CD14-positive monocyte (primary cell): Measurements from ENCODE around the gene MS4A4A. TPM values are rescaled to one million over a fixed set of nuclear protein-coding genes. Genes with fewer than 3 reads are reported as not detected.

Source experiments
- DNase-seq, 3 donors: peaks; one replicate each; pipeline ENCODE4 v3.0.0-alpha.2; 2011 to 2022
- H2AFZ ChIP-seq: 2 replicates; pipeline ENCODE4 v1.6.0; 2012; ENCODE audit warnings: mild to moderate bottlenecking, low read depth, low read length, inconsistent platforms; ENCODE audit not compliant: insufficient read depth, poor library complexity, severe bottlenecking
- H3K27ac ChIP-seq, 2 donors: 1 replicate in 1 of 2; 2 replicates in 1 of 2; pipeline ENCODE4 v1.5.1; 2012 to 2013; ENCODE audit warnings: low read length in 2 of 2, control low read depth in 1 of 2, inconsistent platforms in 1 of 2, low read depth in 1 of 2, mild to moderate bottlenecking in 1 of 2
- H3K27me3 ChIP-seq, 2 donors: one replicate each; pipeline versions ENCODE4 v1.6.0 to v1.6.1; 2011 to 2013; ENCODE audit warnings: low read length in 2 of 2; ENCODE audit not compliant: control insufficient read depth in 2 of 2, insufficient read depth in 2 of 2
- H3K36me3 ChIP-seq, 2 donors: replicated peaks in 1 of 2; 1 replicate in 1 of 2; 2 replicates in 1 of 2; pipeline versions ENCODE4 v1.5.1 to v1.6.1; 2012 to 2013; ENCODE audit warnings: low read length in 2 of 2, control low read depth in 1 of 2, inconsistent platforms in 1 of 2, mild to moderate bottlenecking in 1 of 2; ENCODE audit not compliant: insufficient read depth in 2 of 2, control insufficient read depth in 1 of 2
- H3K4me1 ChIP-seq, 2 donors: 1 replicate in 1 of 2; 2 replicates in 1 of 2; pipeline versions ENCODE4 v1.5.1 to v1.6.1; 2012 to 2013; ENCODE audit warnings: low read length in 2 of 2, control low read depth in 1 of 2, inconsistent platforms in 1 of 2, mild to moderate bottlenecking in 1 of 2, moderate library complexity in 1 of 2; ENCODE audit not compliant: insufficient read depth in 2 of 2, control insufficient read depth in 1 of 2
- H3K4me2 ChIP-seq: replicated peaks from 2 replicates; pipeline ENCODE3; 2012; ENCODE audit warnings: low read length, moderate library complexity, mild to moderate bottlenecking; ENCODE audit not compliant: poor library complexity, severe bottlenecking; ENCODE audit errors: extremely low read depth
- H3K4me3 ChIP-seq, 3 experiments: fragments of 200-600 bp in 1 of 3; sonication (generic) in 1 of 3; replicated peaks in 1 of 3; 1 replicate in 2 of 3; 2 replicates in 1 of 3; pipeline ENCODE4 v1.5.1; 2011 to 2013; ENCODE audit warnings: low read length in 3 of 3, mild to moderate bottlenecking in 3 of 3, control low read depth in 2 of 3, low read depth in 2 of 3, inconsistent platforms in 1 of 3, moderate library complexity in 1 of 3
- H3K79me2 ChIP-seq: 2 replicates; pipeline ENCODE4 v1.6.0; 2012; ENCODE audit warnings: mild to moderate bottlenecking, control low read depth, inconsistent platforms, low read length, moderate library complexity; ENCODE audit not compliant: insufficient read depth
- H3K9ac ChIP-seq: 2 replicates; pipeline ENCODE4 v1.6.0; 2017; ENCODE audit warnings: low read length, mild to moderate bottlenecking; ENCODE audit not compliant: insufficient read depth, poor library complexity, severe bottlenecking
- H3K9me3 ChIP-seq, 2 donors: replicated peaks in 1 of 2; 1 replicate in 1 of 2; 2 replicates in 1 of 2; pipeline versions ENCODE4 v1.5.1 to v1.6.1; 2012 to 2013; ENCODE audit warnings: low read length in 2 of 2, control low read depth in 1 of 2; ENCODE audit not compliant: control insufficient read depth in 1 of 2, insufficient read depth in 1 of 2
- H4K20me1 ChIP-seq: 2 replicates; pipeline ENCODE4 v1.6.0; 2012; ENCODE audit warnings: mild to moderate bottlenecking, low read length, control low read depth, moderate library complexity; ENCODE audit not compliant: insufficient read depth
- H3K27ac Mint-ChIP-seq, 7 donors: one replicate each; pipeline ENCODE4 v1.8.0; 2020; ENCODE audit warnings: mild to moderate bottlenecking in 7 of 7, mixed read lengths in 7 of 7, moderate library complexity in 6 of 7, inconsistent platforms in 2 of 7
- H3K27me3 Mint-ChIP-seq, 3 donors: one replicate each; pipeline ENCODE4 v1.8.0; 2021 to 2022; ENCODE audit warnings: low read depth in 3 of 3, mild to moderate bottlenecking in 3 of 3, mixed read lengths in 3 of 3, moderate library complexity in 3 of 3, inconsistent platforms in 1 of 3
- H3K36me3 Mint-ChIP-seq, 2 donors: one replicate each; pipeline ENCODE4 v1.8.0; 2020; ENCODE audit warnings: mixed read lengths in 2 of 2, inconsistent platforms in 1 of 2, mild to moderate bottlenecking in 1 of 2
- H3K4me1 Mint-ChIP-seq: one replicate; pipeline ENCODE4 v1.8.0; 2020; ENCODE audit warnings: mild to moderate bottlenecking, mixed read lengths
- H3K4me3 Mint-ChIP-seq, 2 donors: one replicate each; pipeline ENCODE4 v1.8.0; 2020; ENCODE audit warnings: mild to moderate bottlenecking in 2 of 2, mixed read lengths in 2 of 2, moderate library complexity in 1 of 2
- H3K9me3 Mint-ChIP-seq, 7 donors: one replicate each; pipeline ENCODE4 v1.8.0; 2020 to 2022; ENCODE audit warnings: mixed read lengths in 7 of 7, mild to moderate bottlenecking in 6 of 7, moderate library complexity in 6 of 7, inconsistent platforms in 2 of 7
- CTCF ChIP-seq: fragments of 200-600 bp; IDR thresholded peaks from one replicate; pipeline ENCODE4 v1.8.0; 2022; ENCODE audit warnings: antibody characterized with exemption, mild to moderate bottlenecking
- WGBS: methylation state at CpG from one replicate; pipeline ENCODE4 v1.1.5; 2013; ENCODE audit warnings: missing lambda C conversion rate; ENCODE audit not compliant: insufficient coverage; 5-methylcytosine and 5-hydroxymethylcytosine counted together
- intact Hi-C, 2 donors: fragments of 100-400 bp; cut with micrococcal nuclease; formaldehyde crosslinking; loops; one replicate each; pipeline versions ENCODE4 v1.15.0 to v1.15.1; 2023
- polyA plus RNA-seq, 3 donors: library from polyadenylated mRNA; depleted of rRNA in 1 of 3; unstranded in 2 of 3; stranded (reverse) in 1 of 3; fragments of 300-500 nt in 2 of 3; fragments of >200 nt in 1 of 3; fragmentation: Illumina TruSeq in 2 of 3; gene quantifications; 1 replicate in 2 of 3; 2 replicates in 1 of 3; pipeline ENCODE4 v1.2.3, GENCODE V29; 2012 to 2021

Gene MS4A4A
- polyA plus RNA-seq, 3 donors = 19.2 to 41.8 (median 27.4) TPM

- Histone ChIP-seq H3K4me1 (peaks cover 5 to 10% of the 10 kb centered on the region in 2 donors), H3K27me3 (no peaks in the 10 kb centered on the region), H4K20me1 (no peaks in the 10 kb centered on the region), H3K9ac (no peak overlapping the region), H3K79me2 (no peaks in the 10 kb centered on the region), H3K27ac (peak overlapping the region in 1 of 2 donors; percentile 48), H3K4me2 (no peak overlapping the region), H2AFZ (no peak overlapping the region), H3K9me3 (no peaks in the 10 kb centered on the region), H3K36me3 (peaks cover 32 to 69% of the 10 kb centered on the region in 2 donors), H3K4me3 (no peak overlapping the region)
- peaks cover 57 to 73% of the 10 kb centered on the region in 2 donors for H3K36me3 Mint-ChIP-seq
- H3K9me3 Mint-ChIP-seq = peaks cover 0 to 1% (median 0%) of the 10 kb centered on the region in 7 donors
- TF ChIP-seq CTCF = no peak
- H3K4me3 Mint-ChIP-seq = no peak overlapping the region
- no CpG with 5 or more reads among the region's 3 CpGs for WGBS
- no peak overlapping the region for H3K27ac Mint-ChIP-seq
- DNase-seq = no peak
- H3K27me3 Mint-ChIP-seq = no peaks in the 10 kb centered on the region
- intact Hi-C loops = no loop called here
- peaks cover 14% of the 10 kb centered on the region for H3K4me1 Mint-ChIP-seq
Measured at GRCh38 chr11:60307507-60308195, 27.2 kb downstream of the MS4A4A start.

GRCh38 chr11:60310407-60310998 is 30.0 kb downstream of the MS4A4A start:
- H2AFZ ChIP-seq = no peak overlapping the region
- TF ChIP-seq CTCF = no peak

More at GRCh38 chr11:60310407-60310998, 30.0 kb downstream of the MS4A4A start:
- Histone ChIP-seq H3K36me3 (peaks cover 26 to 40% of the 10 kb centered on the region in 2 donors), H3K4me3 (no peak overlapping the region), H3K27me3 (no peaks in the 10 kb centered on the region), H3K4me2 (no peak overlapping the region), H3K79me2 (no peaks in the 10 kb centered on the region), H3K9me3 (no peaks in the 10 kb centered on the region), H3K27ac (peak overlapping the region in 1 of 2 donors; percentile 27), H4K20me1 (no peaks in the 10 kb centered on the region), H3K4me1 (peaks cover 5 to 10% of the 10 kb centered on the region in 2 donors), H3K9ac (no peak overlapping the region)
- peaks cover 33 to 53% of the 10 kb centered on the region in 2 donors for H3K36me3 Mint-ChIP-seq
- peak overlapping the region; percentile 24 to 86 (median 79) for H3K27ac Mint-ChIP-seq
- WGBS = 0% methylated on average over 2 of the region's 5 CpGs
- H3K4me3 Mint-ChIP-seq = no peak overlapping the region
- H3K27me3 Mint-ChIP-seq = no peaks in the 10 kb centered on the region
- DNase-seq = peak; percentile 43 to 75 (median 45)
- intact Hi-C loops = no loop called here
- H3K4me1 Mint-ChIP-seq = peaks cover 14% of the 10 kb centered on the region
- peaks cover 0 to 2% (median 0%) of the 10 kb centered on the region in 7 donors for H3K9me3 Mint-ChIP-seq
